H1 (cell line): ENCODE results near the gene SHISA8. TPM values are rescaled to one million over a fixed set of nuclear protein-coding genes. Genes with fewer than 3 reads are reported as not detected.

Experiments used
- BACH1 ChIP-seq: IDR thresholded peaks from 2 replicates; pipeline ENCODE4 v1.6.1; 2012; ENCODE audit warnings: low read length, improper control_type of control experiment
- CHD1 ChIP-seq: IDR thresholded peaks from 2 replicates; pipeline ENCODE4 v1.6.1; 2012; ENCODE audit warnings: low read depth, low read length, improper control_type of control experiment
- MAX ChIP-seq: IDR thresholded peaks from 2 replicates; pipeline ENCODE4 v1.6.1; 2012; ENCODE audit warnings: inconsistent platforms
- SRF ChIP-seq: IDR thresholded peaks from 2 replicates; pipeline ENCODE4 v1.6.1; 2011; ENCODE audit warnings: mild to moderate bottlenecking, low read depth, low read length, moderate library complexity
- SUZ12 ChIP-seq: fragments of 200-600 bp; sonication (generic); IDR thresholded peaks from 2 replicates; pipeline ENCODE4 v1.6.1; 2012; ENCODE audit warnings: mild to moderate bottlenecking, inconsistent platforms, low read length, moderate library complexity, mixed read lengths
- YY1 ChIP-seq: IDR thresholded peaks from 2 replicates; pipeline ENCODE4 v1.6.1; 2011; ENCODE audit warnings: low read depth, mild to moderate bottlenecking, low read length
- polyA plus RNA-seq, 7 experiments: library from polyadenylated mRNA; depleted of rRNA in 3 of 7; stranded (reverse) in 5 of 7; unstranded in 2 of 7; fragments of >200 nt in 5 of 7; fragments of 200-250 nt in 2 of 7; gene quantifications; 1 replicate in 5 of 7; 2 replicates in 1 of 7; 4 replicates in 1 of 7; pipeline versions ENCODE4 v1.2.1 to v1.2.3, GENCODE V29; 2011 to 2013; ENCODE audit warnings: missing spikeins in 2 of 7, mixed read lengths in 2 of 7
- total RNA-seq: library from RNA; stranded (reverse); fragmentation: NEBNext Ultra II Directional; extraction: Animal tissue kit (Norgen Biotek cat#: 25700); gene quantifications from 2 replicates; pipeline ENCODE4 v1.2.1, GENCODE V29; 2021
- TF ChIP-seq, protein P1 (sequence below): IDR thresholded peaks from 2 replicates; pipeline ENCODE4 v1.6.1; 2012; ENCODE audit warnings: low read length, inconsistent platforms

SHISA8 gene
- total and polyA plus RNA-seq, 2 of the 8 experiments (the other 6 are each of a cell fraction or from before 2014, with no cell fraction given) = 0.14 to 0.89 TPM

DNA sequence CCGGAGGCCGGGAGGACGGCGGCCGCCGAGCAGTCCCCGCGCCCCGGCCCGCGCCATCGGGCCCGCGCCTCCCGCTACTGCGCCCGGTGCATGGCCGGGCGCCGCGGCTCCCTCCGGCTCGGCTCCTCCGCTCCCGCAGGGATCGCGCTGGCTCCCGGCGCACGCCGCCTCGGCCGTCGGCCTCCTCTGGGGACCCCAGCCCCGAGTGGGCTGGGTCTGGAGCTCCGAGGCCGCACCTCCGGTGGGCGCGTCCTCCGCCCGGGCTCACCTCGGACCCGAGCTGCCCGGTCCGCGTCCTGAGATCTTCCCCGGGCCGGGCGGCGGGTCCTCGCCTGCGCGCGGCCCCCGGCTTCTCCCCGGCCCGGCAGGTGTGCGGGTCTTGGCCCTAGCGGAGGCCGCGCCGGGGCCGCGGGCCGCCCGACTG is 251 bp downstream of the SHISA8 start (continued):
- TF ChIP-seq SUZ12 (peak; percentile 78), CHD1 (no peak), YY1 (no peak), MAX (no peak), SRF (no peak), BACH1 (no peak)
- TF ChIP-seq, protein P1, sequence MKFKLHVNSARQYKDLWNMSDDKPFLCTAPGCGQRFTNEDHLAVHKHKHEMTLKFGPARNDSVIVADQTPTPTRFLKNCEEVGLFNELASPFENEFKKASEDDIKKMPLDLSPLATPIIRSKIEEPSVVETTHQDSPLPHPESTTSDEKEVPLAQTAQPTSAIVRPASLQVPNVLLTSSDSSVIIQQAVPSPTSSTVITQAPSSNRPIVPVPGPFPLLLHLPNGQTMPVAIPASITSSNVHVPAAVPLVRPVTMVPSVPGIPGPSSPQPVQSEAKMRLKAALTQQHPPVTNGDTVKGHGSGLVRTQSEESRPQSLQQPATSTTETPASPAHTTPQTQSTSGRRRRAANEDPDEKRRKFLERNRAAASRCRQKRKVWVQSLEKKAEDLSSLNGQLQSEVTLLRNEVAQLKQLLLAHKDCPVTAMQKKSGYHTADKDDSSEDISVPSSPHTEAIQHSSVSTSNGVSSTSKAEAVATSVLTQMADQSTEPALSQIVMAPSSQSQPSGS = no peak
- TF ChIP-seq, all 59 proteins: peak for 3
